Brain microvascular endothelial cell (primary cell): Measurements from ENCODE around the gene IPO13.

Experiments used
- DNase-seq: peaks from one replicate; pipeline ENCODE4 v3.0.0-alpha.2; 2020
- H3K27ac ChIP-seq: fragments of 250-450 bp; sonication (Bioruptor Pico); 2 replicates; pipeline ENCODE4 v1.5.1; 2020; ENCODE audit warnings: mild to moderate bottlenecking, moderate library complexity
- H3K27me3 ChIP-seq: fragments of 250-450 bp; sonication (Bioruptor Pico); replicated peaks from 2 replicates; pipeline ENCODE4 v1.5.1; 2020; ENCODE audit warnings: mild to moderate bottlenecking
- H3K36me3 ChIP-seq: fragments of 250-450 bp; sonication (Bioruptor Pico); replicated peaks from 2 replicates; pipeline ENCODE4 v1.5.1; 2020; ENCODE audit warnings: mild to moderate bottlenecking
- H3K4me3 ChIP-seq: 2 replicates; pipeline ENCODE4 v1.5.1; 2011; ENCODE audit warnings: low read depth, mild to moderate bottlenecking, control low read depth, low read length, moderate library complexity
- CTCF ChIP-seq: IDR thresholded peaks from 2 replicates; pipeline ENCODE4 v1.5.1; 2011; ENCODE audit warnings: low read depth, mild to moderate bottlenecking, moderate library complexity, low read length, control low read depth, inconsistent platforms; ENCODE audit errors: missing control alignments
- in situ Hi-C: cut with HindIII; loops from 2 replicates; pipeline ENCODE4 v1.10.0; 2017; ENCODE audit warnings: low sequenced_read_pairs, low pct_ligation_motif_present

Gene IPO13

GRCh38 chr1:44012941-44013609 lies 66.3 kb downstream of the IPO13 start:
- in situ Hi-C loops, result no loop called here
- no peak for DNase-seq
- Histone ChIP-seq H3K36me3 (no peaks in the 10 kb centered on the region), H3K4me3 (no peak overlapping the region), H3K27me3 (no peaks in the 10 kb centered on the region), H3K27ac (no peak overlapping the region)
- TF ChIP-seq CTCF, result no peak

- in situ Hi-C loops, result no loop called here
- H3K27ac ChIP-seq, result no peak overlapping the region
- H3K4me3 ChIP-seq, result no peak overlapping the region
- no peak for DNase-seq
- H3K36me3 ChIP-seq, result no peaks in the 10 kb centered on the region
- no peaks in the 10 kb centered on the region for H3K27me3 ChIP-seq
- no peak for TF ChIP-seq CTCF
Measured at GRCh38 chr1:44013949-44014348, 67.2 kb downstream of the IPO13 start.

GRCh38 chr1:44014365-44015104 lies 67.8 kb downstream of the IPO13 start:
- no peak for TF ChIP-seq CTCF
- in situ Hi-C loops, result no loop called here
- H3K27me3 ChIP-seq, result no peaks in the 10 kb centered on the region
- no peak overlapping the region for H3K27ac ChIP-seq
- DNase-seq, result no peak
- H3K4me3 ChIP-seq, result no peak overlapping the region
- no peaks in the 10 kb centered on the region for H3K36me3 ChIP-seq

GRCh38 chr1:44015206-44015605 lies 68.5 kb downstream of the IPO13 start:
- no peaks in the 10 kb centered on the region for H3K36me3 ChIP-seq
- no peak for DNase-seq
- in situ Hi-C loops, result no loop called here
- no peak overlapping the region for H3K4me3 ChIP-seq
- no peak for TF ChIP-seq CTCF
- no peak overlapping the region for H3K27ac ChIP-seq
- H3K27me3 ChIP-seq, result no peaks in the 10 kb centered on the region

- Histone ChIP-seq H3K36me3 (no peaks in the 10 kb centered on the region), H3K27ac (no peak overlapping the region), H3K27me3 (no peaks in the 10 kb centered on the region), H3K4me3 (no peak overlapping the region)
- in situ Hi-C loops, result no loop called here
- no peak for DNase-seq
- no peak for TF ChIP-seq CTCF
Measured at GRCh38 chr1:44016041-44016889, 69.5 kb downstream of the IPO13 start.
